HG02623 (cell line): Measurements from ENCODE around the gene COL20A1.

Experiments used
- ATAC-seq: cut with Tn5 transposase; IDR thresholded peaks from one replicate; pipeline ENCODE4 v1.9.1; 2021; ENCODE audit warnings: moderate library complexity; ENCODE audit not compliant: unreplicated experiment

The COL20A1 gene

DNA sequence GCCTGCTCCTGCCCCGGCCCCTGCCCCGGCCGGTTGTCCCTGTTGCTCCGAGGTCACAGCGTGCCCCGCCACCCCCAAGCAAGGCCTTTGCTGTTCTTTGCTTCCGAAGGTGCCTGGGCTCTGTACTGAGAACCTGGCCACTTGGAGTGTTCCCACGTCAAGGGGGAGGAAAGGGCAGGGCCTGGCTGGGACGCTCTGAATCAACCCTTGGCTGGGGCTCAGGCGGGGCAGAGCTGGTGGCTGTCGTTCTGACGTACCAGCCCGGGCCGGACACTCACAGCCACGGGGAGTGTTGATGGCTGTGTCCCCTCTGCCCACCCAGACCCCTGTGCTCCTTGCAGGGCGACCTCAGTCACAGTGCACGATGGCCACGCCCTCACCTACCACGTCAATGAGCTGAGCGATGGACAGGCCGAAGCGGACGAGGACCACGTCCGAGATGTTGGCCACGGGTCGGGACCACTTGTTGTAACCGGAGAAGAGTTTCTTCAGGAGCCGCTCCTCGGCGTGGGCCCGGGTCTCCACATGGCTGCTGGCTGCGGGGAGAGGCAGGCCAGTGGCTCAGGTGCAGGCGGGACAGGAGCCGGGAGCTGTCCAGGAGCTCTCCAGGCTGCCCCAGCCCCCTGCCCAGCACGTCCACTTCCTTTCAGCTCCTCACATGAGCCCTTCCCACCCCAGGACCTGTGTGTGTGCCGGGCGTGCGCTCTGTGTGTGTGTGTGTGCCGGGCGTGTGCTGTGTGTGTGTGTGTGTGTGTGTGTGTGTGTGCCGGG is 66.4 kb downstream of the COL20A1 start:
- no peak for ATAC-seq

DNA sequence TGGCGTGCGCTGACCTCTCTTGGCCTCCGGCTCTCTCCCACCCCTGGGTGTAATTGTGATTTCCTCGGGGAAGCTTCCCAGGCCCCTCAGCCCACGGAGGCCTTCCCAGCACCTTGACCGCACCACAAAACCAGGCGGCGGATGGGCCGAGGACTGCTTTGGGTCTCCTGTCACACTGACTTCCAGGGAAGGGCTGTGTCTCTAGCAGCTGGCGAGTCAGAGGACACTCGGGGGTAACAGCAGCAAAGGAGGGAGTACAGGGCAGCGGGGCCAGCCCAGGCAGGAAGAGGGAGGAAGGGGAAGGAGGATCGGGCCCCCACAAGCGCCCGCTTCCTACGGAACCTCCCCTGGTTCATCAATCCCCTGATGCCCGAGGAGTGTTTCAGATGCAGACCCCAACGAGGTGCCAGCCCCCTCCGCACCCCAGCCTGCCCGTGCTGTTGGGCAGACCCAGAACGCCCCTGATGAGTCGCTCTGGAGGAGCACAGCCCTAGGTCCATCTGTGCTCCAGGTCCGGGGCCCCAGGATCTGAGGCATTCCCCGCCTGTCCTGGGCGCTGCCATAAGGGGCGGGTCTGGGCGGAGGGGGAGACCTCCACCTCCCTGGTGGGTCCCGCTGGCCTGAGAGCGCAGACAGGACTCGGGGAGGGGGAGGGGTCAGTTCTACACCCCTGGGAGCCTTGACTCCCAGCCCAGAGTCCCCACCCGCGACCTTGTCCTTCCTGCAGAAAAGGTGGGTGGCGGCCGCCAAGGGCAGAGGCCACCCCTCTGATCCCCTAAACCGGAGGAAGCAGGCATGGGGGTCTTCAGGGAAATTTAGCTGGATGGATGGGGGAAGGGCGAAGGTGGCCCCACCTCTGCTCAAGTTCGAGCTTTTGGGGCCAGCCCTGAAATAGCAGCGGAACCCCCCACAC is 67.2 kb downstream of the COL20A1 start:
- no peak for ATAC-seq

GRCh38 chr20:63360850-63361518 is 68.0 kb downstream of the COL20A1 start, which contains the start of gene CHRNA4:
Gene CHRNA4 (minus strand): TSS chr20:63361349. CDS start chr20:63361165, 184 bp downstream.
- no peak for ATAC-seq

GRCh38 chr20:63361519-63362435 is 68.8 kb downstream of the COL20A1 start:
- ATAC-seq, result no peak

DNA sequence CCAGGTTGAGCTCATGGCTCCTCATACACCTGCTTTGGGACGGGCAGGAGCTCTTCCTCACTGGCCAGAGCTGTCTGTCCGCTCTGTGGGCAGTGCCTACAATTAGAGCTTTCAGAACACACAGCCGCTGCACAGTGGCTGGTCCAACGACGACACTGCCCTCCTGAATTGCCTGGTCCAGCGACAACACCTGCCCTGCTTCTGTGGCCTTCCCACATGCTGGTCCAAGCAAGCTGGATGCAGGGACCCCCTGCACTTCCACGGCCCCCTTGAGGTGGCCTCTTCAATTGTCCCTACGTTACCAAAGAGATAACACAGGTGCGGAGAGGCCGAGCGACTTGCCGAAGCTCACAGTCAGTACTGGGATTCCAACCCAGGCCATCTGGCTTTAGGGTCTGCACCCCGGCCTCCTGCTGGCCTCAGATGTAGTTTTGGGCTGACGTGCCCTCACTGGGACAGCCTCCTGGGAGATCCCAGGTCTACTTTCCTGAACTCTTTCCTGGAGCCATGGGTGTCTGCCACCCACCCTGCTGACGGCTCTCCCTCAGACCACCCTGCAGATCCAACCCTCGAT is 69.5 kb downstream of the COL20A1 start:
- ATAC-seq, result no peak

DNA sequence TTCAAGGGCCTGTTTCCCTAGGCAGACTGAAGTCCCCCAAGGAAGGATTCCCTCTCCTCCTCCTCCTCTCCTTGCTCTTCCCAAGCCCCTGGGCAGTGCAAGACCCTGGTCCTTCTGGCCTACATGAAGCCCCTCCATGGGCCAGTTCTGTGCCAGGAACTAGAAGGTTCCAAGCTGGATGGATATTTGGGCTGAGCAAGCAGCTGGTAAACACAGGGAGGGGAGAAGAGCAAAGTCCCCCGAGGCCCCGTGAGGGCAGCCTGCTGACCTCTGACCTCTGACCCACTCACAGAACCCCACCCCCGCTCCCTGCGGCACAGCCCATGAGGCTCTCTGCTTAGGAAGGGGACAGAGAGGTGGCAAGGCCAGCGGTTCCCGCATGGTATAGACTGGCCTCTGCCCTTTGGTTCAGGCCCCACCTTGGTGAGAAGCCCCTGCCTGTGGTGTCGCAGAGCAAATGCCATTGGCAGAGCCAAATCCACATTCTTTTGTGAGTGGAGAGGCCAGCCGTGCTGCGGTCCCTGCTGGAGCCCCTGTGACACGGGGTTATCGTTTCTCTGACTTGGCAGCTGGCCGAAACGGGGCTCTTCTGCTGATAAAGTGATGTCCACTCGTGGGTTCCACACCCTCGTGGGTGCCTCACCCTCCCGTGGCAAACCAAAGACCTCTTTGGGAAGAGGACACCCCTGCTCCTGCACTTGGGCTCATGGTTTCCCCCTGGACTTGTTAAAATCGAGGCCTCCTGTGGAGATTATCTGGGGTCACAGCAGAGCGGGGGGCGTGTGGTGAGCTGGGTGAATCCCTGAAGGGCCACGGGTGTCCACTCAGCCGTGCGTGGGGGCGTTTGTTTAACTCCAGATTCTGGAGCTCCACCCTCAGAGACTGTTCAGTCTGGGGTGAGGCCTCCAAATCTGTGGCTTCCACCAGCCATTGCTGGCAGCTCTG is 70.3 kb downstream of the COL20A1 start:
- ATAC-seq, result no peak

DNA sequence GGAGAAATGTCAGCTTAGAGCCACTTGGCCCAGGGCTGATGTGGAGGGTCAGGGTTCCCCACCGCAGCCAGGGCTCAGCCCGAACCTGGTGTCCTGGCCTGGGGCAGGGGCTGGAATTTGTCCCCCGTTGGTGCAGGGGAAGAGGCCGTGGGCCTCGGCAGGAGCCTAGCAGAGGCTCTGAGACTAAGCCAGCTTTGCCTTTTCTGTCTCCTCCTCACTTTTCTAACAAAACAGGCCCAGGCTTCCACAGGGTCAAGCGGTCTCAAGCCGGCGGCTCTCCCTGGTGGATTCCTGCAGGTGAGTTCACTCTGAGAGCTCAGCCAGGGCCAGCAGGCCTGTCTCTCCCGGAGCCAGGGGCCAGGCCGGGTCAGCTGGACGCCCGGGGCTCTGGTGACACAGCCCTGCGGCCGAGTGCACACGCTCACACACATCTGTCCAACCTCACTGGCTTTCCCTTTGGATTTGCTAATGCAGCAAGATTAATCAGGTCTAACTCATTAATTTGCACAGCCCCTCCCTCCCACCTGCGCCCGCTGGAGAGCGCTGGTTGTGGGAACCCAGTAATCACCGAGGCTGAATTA is 71.1 kb downstream of the COL20A1 start:
- no peak for ATAC-seq

DNA sequence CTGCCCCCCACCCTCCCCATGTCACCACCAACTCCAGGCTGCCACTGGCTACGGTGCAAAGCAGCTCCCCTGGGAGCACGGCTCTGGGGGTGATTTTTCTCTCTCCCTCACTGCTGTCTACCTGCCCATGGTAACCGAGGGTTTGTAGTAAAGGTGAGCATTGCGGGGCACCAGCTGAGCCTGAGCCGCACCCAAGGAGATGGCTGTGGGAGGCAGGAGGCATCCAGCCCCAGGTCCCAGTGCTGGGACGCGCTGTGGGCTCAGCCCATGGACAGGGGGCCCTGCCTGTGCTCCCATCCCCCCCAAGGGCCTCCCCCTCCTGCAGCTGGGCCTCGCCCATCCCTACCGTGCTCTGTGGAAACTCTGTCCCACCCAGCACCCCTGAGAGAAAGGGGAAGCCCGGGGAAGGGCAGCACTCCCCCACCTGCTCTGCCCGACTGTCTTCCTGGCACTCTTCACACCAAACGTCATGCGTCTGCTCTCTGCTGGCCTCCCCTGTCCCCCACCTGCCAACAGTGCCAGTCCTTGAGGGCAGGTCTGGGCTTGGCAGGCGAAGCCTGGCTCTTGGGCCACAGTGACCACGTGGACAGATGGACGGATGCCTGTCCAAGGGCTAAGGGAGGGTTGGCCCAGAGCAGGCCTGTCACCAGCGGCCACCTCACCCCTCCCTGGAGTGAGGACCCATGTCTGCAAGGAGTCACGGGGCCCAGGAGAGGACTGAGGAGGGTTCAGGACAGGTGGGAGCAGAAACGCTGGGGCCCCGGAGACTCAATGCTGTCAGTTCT is 72.0 kb downstream of the COL20A1 start:
- ATAC-seq, result no peak

DNA sequence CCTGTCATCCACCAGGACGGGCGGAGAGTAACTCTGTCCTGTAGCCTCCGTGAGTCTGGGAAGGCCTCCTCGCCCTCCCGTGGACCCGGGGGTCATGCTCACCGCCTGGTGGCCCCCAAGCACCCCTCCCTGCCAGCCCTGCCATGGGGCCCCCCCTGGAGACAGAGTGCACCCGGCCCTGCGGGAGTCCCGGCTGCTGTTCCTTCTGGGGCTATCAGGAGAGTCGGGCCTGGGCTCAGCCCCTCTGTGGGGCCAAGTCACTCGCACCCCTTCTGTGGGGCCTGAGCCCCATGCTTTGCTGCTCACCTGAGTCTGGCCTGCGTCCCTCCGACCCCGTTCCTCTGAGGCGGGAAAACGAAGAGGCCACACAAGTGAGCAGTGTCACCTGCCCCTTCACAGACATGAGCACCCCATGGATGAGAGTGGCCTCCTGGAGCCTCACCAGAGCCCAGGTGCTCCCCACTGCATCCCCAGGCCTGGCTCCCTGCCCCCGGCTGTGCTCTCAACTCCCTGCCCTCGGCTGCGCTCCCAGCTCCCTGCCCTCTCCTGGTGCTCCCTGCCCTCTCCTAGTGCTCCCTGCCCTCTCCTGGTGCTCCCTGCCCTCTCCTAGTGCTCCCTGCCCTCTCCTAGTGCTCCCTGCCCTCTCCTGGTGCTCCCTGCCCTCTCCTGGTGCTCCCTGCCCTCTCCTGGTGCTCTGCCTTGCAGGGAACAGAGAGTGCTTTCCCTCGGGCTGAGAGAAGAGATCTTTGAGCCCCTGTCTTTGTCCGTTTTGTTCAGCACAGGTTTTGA is 72.8 kb downstream of the COL20A1 start:
- no peak for ATAC-seq

DNA sequence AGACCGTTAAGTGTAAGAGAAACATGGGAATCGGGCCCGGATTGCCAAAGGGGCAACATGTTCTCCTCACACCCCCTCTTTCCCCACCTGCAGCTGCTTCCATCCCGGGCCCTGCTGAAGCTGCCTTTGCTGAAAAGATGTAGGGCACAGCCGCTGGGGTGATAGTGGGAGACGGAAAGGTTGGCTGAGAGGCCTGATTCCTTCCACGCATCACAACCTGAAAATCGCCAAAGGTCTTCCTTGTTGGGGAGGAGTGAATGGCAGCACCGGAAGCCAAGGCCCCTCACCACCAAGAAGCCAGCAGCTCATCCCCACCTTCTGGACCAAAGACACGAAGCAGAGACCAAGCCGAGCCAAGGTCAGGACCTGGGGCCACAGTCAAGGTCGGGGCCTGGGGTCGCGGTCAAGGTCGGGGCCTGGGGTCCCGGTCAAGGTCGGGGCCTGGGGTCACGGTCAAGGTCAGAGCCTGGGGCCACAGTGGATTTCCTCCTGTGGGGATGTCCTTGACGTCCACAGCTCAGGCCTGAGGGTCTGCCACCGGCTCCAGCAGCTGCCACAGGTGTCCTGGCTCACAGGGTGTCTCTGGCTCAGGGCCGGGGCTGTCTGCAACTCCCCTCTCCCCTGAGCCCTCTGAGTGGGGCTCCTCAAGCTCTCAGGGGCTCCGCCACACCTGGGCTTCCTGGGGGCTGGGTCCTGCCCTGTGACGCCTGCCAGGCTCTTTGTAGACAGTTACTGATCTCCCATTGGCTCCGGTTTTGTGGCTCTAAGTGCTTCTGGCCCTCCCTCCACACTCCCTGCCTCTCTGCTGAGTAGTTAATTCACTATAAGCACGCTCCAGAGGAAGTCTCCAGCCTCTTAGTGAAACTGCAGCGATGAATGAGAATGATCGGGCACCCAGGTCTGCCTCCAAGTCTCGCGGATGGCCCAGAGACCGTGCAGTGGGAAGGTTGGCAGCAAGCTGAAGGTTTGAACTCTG is 73.7 kb downstream of the COL20A1 start:
- ATAC-seq, result no peak

DNA sequence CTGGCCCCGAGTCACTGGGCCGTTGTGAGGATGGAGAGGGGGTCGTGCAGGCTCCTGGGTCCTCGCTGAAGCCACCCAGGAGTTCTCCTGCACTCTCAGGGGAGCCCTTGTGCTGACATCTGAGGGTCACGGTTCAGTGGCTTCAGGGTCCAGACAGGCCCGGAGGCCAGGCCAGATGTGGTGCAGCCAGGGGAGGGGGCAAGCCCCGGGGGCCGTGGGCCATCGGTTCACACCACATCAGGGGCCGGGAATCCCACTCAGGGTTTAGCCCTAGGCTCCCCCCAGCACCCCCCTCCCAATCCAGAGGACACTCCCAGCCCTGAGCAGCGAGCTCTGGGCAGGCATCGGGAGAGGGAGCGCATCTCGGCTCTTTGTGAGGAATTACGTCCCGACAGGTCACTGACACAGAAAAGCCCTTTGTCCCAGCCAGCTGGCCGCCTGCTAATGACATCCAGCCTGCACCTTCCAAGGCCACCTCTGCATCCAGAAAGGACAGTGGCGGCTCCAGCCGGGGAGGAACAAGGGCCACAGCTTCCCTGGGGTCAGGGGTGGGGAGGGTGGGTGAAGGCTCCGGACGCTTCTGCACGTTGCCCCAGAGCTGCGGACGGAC is 74.6 kb downstream of the COL20A1 start:
- no peak for ATAC-seq

GRCh38 chr20:63368151-63368550 is 75.2 kb downstream of the COL20A1 start:
- ATAC-seq, result no peak

DNA sequence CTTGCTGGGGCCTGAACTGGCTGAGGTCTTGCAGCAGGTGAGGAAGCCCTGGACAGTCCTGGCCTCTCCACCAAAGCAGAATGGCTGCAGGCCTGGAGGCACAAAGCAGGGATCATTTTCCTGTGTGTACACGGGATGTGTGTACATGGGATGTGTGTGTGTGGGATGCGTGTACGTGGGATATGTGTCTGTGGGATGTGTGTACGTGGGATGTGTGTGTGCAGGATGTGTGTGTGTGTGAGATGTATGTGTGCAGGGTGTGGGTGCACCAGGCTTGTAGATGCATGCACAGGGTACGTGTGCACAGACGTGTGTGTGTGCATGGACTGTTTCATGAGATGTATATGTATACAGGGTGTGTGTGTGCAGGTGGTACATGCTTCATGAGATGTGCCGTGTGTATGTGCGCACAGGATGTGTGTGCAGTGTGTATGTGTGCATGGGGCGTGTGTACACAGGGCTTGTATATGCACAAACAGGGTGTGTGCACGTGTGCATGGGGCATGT is 76.1 kb downstream of the COL20A1 start:
- ATAC-seq, result no peak

GRCh38 chr20:63369724-63370617 is 77.0 kb downstream of the COL20A1 start:
- ATAC-seq, result no peak
